ENCODE data around the gene C15orf61.

The C15orf61 gene

DNA sequence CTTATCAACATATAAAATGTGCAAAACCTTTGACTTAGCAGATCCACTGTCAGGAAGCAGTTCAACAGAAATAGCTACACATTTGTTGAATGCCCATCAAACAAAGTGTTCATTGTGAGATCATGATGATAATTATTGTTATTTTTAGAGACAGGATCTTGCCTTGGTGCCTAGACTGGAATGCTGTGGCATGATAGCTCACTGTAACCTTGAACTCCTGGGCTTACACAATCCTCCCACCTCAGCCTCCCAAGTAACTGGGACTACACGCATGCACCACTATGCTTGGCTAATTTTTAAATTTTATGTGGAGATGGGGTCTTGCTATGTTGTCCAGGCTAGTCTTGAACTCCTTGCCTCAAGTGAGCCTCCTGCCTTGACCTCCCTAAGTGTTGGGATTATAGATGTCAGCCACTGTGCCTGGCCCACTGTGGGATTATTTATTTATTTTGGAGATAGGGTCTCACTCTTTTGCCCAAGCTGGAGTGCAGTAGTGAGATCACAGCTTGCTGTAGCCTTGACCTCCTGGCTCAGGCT lies 30.3 kb downstream of the C15orf61 start:
- DNase-seq = no peak

DNA sequence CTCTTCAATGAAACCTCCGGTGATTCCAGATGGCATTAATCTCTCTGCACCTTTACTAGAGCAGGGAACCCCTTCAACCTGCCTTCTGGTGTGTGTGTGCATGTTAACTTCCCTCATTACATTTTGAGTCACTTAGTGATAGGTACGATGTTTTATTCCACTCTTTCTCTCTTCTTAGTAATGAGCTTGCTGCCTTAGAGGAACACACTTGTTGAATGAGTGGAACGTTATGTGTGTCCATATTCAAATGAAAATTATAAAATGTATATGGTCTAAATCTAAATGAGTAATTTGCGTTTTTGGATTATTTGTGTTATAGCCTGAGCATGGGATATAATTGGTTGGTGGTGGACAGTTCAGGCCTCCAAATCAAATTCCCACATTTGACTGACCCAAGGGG lies 33.6 kb downstream of the C15orf61 start:
- DNase-seq = no peak

DNA sequence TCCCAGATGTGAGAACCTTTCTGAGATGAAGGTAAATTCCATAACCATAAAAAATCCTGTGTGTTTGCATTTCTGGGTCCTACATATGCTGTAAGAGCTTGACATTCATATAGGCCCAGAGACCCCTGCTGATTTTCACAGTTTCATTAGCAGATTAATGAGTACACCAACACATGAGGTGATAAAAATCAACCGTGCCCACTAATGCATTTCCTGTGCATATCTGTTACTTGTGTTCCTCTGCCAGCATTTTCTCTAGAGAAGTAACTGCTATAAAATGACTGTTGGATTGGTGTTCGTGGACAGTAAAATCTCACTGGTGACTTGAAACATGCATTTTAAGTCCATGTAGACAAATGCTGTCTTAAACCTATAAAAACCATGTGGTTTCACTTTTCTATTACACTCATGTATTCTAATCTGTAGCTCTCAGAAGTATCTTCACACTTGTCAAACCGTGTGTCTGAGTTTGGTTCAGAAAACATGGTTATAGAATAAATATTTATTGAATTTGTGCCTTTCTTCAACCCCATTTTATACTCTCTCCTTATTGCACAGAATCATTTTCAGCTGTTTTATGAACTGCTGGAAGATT lies 36.1 kb downstream of the C15orf61 start:
- DNase-seq = no peak

DNA sequence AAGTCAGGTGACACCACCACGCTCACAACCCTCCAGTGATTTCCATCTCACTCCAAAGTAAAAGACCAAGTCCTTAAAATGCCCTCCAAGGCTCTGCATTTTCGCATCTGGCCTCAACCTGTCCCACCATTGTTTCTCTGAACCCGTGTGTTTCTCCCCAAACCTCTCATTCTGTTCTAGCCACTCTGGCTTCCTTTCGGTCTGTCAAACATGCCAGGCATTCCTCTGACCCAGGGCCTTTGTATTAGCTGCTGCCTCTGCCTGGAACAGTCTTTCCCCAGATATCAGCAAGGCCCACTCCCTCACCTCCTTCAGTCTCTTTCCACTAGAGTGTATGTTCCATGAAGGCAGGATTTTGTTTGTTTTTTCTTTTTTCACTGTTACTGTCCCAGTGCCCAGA lies 37.6 kb downstream of the C15orf61 start:
- no peak for DNase-seq

DNA sequence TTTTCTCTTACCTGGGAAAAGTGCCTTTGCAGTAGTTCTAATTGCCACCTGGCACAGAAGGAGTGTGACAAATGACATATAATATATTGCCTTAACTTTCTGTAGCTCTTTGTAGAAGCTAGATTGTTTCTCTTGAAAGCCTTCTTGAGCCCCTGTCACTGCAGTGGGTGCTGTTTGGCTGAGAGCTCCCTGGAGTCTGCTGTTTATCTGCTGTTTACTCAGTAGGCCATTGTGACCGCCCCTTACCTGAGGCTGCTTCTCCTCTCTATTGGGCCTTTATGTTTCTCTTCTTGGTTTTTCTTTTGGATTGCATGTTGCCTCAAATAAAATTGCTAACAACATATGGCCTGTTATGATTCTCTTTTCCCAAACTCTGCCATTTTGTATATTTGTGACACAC lies 38.2 kb downstream of the C15orf61 start:
- DNase-seq = no peak

DNA sequence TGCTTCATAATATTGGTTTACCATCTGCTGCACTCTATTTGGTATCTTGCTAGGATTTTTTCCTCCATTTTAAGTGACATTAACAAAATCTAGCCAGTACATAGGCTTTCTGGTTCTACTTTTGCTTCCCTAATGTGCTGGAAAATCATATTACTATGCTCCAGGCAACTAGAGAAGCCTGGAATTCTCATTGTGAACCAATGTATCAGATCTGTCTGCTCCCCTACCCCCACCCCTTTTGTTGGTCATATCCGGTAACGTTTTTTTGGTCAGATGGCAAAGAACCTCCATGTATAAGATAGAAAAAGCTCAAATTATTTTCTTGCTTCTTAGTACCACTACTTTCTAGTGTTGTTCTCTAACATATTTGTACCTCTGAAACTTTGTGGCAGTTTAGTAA lies 38.6 kb downstream of the C15orf61 start:
- DNase-seq = no peak

DNA sequence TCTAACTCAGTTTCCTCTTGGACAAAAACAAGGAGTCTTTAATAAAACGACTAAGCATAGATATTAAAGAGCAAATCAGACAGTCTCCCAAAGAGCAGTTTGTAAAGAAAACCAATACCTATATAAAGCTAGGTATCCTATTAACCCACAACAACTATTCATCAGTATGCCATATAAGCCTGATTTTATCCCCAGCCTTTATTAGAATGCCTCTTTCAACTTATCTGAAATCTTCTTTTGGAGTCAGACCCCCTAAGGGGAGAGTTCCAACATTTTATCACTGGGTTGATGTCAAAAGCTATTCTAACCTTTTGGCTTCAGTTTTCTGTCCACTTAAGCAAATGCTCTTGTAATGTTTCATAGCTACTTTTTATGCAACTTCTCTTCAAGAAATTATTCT lies 39.4 kb downstream of the C15orf61 start:
- DNase-seq = no peak

DNA sequence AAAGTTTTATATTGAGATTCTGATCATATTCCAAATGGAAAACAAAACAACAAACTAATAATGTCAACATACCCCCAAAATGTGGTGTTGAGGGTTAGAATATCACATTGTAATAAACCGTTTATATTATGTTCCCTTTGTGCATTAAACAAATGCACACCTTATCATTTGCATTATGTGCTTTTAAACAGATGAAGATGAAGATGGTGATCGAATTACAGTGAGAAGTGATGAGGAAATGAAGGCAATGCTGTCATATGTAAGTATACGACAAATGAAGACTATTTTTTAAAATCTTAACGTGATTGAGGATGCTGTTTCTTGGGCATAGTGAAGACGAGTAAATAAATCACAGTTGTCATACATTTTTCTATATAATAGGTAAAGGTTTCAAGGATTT lies 42.2 kb downstream of the C15orf61 start:
- DNase-seq = no peak

DNA sequence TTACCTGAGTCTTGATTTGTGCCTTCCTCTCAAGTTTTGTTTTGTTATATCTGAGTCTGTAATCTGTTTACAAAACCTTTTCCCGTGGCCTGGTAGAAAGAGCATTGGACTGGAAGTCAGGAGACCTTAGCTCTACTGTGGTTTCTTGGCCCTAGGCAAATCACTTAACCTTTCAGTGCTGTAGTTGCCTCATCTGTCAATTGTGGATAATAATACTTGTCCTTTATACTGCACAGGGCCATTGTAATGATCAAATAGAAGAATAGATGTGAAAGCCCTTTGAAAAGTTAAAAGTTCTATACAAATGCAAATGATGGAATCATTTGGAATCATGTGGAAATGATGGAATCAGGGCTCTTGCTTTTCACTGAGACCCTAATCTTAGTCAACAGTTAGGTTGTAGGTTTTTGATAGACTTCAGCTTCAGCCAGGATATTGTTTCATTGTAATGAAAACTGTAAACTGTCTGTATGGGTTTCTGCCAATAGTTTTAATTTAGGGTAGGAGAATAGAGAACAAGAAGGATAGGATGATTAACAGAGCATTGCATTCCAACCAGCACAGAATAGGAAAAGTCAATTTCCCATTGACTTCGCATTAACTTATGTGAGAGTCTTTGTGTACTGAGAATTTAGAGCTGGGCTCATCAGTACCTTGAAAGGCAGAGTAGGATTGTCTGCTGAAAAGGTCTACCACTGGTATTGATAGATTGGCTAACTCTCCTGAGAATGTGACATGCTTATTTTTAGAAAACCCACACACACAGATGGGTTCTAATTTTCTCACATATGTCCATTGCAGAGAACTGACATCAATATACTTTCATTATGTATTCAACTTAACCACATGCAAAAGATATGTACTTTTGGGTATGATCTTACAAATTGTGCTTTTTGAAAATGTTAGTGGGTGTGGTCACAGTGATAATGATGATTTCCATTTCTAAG lies 43.4 kb downstream of the C15orf61 start:
- no peak for DNase-seq

DNA sequence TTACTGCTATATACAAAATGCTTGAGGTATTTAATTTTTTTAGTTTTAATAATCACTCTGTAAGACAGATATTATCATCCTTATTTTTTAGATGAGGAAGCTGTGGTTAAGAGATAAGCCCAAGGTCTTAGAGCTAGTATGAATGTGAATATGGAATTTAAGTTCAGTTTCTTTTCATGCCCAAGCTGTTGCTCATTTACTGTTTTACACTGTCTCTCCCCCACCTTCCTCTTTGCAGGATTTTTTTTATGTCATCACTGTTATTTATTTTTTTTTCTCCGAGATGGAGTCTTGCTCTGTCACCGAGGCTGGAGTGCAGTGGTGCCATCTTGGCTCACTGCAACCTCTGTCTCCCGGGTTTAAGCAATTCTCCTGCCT lies 44.0 kb downstream of the C15orf61 start:
- DNase-seq = no peak

DNA sequence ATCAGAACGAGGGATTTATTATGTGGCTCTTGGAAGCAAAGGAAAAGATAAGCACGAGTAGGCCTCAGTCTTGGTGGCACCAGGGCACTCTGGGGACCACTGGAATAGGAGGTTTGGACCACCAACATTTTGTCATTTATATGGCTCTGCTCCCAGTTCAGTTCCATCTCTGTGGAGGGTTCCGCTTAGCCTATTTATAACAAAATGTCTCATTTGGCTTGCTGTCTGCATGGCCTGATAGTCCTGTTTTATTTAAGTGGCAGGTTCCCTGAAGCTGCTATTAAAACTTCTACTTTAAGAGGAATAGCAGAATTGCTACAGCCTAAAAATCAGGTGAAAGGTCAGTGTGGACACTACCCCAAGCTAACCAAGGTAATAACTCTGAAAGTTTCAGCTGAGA lies 48.7 kb downstream of the C15orf61 start:
- no peak for DNase-seq

DNA sequence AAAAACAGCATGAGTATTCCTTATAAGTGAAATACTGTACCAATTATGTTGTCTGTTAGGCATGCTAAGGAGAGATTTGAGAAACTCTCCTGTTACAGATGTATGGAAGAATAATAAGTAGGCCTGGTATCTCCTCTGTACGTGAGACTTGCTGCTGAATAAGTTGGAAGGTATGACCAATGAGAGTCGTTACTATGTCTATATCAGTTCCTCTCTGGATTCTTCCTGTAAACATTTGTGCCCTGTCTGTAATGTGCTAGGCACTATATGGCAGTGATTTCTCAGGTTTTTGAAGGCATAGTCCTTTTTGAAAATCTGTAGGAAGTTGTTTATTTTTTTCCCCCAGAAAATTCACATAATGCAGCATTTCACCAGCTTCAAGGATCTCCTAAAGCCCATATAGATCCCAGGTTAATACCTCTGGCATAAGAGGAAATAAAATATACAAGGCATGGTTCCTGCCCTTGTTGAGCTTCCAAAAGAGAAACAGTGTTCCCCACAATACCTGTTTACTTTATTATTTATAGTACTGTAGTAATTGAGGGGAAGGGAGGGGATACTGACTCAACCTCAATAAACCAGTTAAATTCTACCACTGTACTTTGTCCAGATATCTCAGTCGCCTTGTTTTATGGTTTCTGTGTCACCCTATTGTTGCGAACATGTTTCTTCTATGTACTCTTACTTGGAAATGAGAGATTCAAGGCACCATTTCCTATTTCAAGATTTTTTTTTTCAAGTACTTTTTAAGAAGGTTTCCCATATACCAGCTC lies 50.1 kb downstream of the C15orf61 start:
- no peak for DNase-seq

DNA sequence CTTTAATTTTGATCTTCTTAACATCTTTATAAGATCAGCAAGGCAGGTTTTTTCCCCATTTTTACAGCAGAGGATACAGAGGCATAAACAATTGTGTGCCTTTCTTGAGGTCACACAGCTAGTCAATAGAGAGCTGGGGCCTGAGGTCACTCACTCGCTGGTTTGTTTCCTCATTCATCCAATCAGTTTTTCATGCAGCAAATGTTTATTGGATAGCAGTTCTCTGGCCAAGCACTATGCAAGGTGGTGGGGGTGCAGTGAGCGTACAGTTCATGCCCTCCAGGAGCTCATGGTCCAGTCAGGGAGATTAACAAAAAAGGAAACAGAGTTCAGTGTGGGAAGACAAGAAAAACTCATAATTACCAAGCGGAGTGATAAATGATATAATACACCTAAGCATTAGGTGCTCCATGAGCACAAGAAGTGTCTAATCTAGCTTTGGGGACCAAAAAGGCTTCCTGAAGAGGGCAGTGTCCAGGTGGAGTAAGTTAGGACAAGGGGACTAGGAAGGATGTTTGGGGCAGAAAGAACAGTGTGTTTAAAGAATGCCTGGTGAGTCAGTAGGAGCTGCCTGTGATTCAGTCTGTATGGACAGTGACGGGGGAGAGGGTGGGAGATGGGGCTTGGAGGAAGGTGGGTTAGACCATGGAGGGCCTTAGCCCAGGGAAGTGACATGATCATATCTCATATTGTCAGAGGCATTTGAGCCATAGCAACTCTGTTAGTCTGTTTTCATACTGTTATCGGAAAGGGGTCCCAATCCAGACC lies 50.9 kb downstream of the C15orf61 start:
- no peak for DNase-seq

DNA sequence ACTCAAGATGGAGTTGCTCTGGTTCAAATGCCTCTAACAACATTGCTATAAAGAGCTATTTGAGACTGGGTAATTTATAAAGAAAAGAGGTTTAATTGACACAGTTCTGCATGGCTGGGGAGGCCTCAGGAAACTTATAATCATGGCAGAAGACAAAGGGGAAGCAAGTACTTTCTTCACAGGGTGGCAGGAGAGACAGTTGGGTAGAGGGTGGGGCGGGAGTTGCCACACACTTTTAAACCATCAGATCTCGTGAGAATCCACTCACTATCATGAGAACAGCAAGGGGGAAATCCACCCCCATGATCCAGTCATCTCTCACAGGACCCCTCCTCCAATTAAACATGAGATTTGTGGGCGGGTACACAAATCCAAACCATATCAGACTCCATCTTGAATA lies 52.3 kb downstream of the C15orf61 start:
- no peak for DNase-seq

DNA sequence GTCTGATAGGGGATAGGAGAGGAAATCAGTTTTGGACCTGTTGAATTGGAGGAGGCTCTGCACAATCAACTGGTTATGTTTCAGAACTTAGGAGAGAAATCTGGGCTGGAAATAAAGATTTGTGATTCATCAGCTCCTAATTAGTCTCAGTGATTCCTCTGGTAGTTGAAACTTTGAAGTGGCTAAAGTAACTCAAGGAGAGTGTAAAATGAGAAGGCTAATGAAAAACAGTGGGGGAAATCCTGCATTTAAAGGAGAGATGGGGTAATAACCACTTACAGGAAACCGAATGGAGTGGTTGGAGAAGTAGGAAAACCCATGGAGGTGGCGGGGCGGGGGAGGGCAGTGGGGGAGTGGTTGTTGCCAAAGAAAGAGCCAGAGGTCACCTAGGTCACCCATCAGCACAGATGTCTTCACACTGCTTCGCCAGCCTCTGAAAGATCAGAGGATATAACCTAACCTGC lies 54.1 kb downstream of the C15orf61 start:
- no peak for DNase-seq

DNA sequence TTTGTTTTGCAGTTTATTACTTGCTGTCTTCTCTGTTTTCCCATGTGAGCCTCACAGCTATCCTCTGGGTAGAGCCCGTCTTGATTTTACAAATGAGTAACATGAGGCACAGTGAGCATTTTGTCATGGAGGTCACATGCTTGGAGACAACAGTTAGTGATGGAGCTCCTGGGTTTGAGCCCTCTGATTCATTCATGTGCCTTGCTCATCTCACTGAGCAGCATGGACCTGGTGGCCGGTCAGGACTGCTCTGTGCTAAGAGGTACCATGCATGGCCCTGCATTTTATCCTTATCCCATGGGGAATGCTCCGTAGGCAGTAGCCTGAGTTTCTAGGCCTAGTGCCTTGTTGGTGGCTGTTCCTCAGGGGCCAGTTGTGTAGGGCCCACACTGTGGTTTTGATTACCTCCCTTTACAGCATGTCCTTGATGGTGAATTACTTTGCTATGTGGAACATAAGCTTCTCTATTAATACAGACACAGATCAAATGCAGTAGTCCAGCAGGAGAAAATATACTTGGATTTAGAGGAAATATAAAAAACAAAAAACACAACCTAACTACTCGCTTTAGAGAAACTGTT lies 57.2 kb downstream of the C15orf61 start:
- DNase-seq = no peak

DNA sequence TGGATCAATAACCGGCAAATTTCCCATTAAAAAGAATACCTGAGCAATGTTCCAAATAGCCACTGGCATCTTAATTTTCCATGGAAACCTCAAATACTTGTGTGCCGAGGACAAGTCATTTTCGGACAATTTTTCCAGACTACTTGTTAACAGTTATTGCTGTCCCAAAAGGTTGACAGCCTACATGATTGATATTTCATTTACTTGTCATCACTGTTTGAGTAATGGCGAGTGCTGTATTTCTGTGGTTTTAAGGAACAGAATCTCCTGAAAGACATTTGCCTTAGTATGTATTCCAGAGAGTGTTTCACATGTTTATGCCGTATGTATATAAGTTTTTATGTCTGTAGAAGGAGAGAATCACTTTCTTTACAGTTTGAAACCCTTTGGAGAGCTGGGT lies 58.2 kb downstream of the C15orf61 start:
- no peak for DNase-seq
